Measurements from ENCODE around the gene COL5A1.

- TF ChIP-seq FOXP2 (optimal IDR thresholded peaks at IDR 0.05; ENCODE audit: borderline replicate concordance, extremely low read depth, extremely low read length, insufficient read depth) (no peak), TAF1 (IDR thresholded peaks at IDR 0.05; ENCODE audit: borderline replicate concordance, insufficient read depth, low read length) (no peak), SIN3A (IDR thresholded peaks at IDR 0.05; ENCODE audit: borderline replicate concordance, insufficient read depth, low read length) (no peak), REST (IDR thresholded peaks at IDR 0.05; ENCODE audit: insufficient read depth in 1 of 2, low read depth in 2 of 2, low read length in 2 of 2) (no peak), POLR2AphosphoS5 (IDR thresholded peaks at IDR 0.05; ENCODE audit: low read depth, low read length) (no peak)
These were observed 13.5 kb downstream of the COL5A1 start for GRCh38 chr9:134655101-134655500.

Data from PFSK-1 (cell line).